NCI-H2107 treated with DMSO at 0.1 percent for 48 hours (cell line): ENCODE results near the gene PHGDH.
"Not testable (repeated sequence)": the region's sequence is repeated elsewhere in the genome, so short reads cannot be mapped to it uniquely, and the experiment has no call there.

Source experiments
- DNase-seq: peaks from one replicate; lab custom pipeline; 2025; ENCODE audit not compliant: unreplicated experiment; lab: John Stamatoyannopoulos, UW

Gene PHGDH

DNA sequence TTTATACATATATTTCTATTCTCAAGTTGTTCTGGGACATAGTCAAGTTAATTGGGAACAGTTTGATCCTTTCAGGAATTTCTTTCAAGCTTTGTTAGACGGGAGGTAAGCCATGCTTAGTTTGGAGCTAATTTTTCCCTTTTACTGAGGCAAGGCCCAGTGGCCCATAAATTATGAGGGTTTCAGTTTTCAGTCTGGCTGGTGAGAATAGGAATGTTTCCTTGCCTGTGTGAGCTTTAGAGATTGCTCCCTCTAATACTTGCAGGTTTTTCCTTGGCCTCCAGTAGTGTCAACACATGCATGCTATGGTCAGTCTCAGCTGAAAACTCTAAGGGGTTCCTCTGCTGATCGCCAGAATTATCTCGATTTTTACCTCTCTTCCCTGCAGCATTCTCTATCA is 14.1 kb upstream of the PHGDH start:
- no peak for DNase-seq

DNA sequence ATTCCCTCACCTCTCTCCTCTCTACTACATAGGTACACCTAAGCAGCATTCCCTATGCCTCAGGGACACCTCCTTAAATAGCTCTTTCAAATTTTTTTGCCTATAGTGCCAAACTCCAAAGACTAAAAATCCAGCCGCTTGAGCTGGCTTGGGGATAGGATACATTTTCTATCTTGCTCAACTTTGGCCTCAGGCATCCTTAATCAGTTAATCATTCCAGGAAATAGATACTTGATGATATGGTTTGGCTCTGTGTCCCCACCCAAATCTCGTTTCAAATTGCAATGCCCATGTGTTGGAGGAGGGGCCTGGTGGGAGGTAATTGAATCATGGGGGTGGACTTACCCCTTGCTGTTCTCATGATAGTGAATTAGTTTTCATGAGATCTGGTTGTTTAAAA is 11.4 kb upstream of the PHGDH start:
- no peak for DNase-seq

DNA sequence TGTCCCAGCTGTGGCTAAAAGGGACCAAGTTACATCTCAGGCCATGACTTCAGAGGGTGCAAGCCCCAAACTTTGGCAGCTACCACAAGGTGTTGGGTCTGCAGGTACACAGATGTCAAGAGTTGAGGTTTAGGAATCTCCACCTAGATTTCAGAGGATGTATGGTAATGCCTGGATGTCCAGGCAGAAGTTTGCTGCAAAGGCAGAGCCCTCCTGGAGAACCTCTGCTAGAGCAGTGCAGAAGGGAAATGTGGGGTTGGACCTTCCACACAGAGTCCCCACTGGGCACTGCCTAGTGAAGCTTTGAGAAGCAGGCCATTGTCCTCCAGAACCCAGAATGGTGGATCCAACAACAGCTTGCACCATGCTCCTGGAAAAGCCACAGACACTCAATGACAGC is 10.1 kb upstream of the PHGDH start:
- no peak for DNase-seq

DNA sequence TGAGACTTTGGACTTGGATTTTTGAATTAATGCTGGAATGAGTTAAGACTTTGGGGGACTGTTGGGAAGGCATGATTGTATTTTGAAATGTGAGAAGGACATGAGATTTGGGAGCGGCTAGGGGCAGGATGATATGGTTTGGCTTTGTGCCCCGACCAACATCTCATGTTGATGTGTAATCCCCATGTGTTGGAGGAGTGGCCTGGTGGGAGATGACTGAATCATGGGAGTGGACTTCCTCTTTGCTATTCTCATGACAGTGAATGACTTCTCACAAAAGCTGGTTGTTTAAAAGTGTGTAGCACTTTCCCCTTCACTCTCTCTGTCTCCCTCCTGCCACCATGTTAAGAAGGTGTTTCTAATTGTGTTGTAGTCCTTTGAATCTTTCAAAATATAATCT is 9.3 kb upstream of the PHGDH start:
- no peak for DNase-seq

DNA sequence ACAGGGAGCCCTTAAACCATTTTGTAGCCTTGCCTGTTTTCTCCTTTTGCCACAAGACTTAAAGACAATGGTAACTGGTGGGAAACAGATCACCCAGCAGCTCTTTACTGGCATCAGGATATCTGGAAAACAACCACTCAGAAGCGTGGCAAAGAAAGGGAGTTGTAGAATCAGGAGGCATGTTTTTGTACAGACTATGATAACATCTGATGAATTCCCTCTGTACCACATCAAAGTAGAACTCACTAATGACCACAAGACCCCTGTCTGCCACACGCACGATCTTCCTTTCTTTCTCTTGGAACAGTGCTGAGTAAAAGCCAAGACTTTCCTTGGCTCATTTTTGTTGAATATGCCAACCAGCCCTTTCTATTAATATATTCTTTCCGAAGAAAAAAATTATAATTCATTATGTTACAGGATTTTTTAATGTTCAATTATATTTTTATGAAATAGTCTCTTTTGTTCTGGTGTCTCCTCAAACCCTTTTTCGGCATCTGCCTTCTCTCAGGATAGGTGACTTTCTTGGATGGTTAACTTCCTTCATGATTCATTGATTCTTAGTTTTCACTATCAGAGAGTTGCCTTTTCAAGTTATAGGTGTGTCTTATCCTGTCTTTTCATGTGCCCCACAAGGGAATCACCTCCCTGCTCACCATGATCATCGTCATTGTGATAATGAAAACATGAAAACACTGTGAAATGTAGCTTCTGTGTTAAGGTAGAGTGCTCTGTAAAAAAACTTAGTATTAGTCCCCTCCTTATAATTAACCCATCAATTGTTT is 7.9 kb upstream of the PHGDH start:
- DNase-seq: no peak

DNA sequence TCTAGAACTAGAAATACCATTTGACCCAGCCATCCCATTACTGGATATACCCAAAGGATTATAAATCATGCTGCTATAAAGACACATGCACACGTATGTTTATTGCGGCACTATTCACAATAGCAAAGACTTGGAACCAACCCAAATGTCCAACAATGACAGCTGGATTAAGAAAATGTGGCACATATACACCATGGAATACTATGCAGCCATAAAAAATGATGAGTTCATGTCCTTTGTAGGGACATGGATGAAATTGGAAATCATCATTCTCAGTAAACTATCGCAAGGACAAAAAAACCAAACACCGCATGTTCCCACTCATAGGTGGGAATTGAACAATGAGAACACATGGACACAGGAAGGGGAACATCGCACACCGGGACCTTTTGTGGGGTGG is 5.1 kb upstream of the PHGDH start:
- DNase-seq: not testable (repeated sequence)

DNA sequence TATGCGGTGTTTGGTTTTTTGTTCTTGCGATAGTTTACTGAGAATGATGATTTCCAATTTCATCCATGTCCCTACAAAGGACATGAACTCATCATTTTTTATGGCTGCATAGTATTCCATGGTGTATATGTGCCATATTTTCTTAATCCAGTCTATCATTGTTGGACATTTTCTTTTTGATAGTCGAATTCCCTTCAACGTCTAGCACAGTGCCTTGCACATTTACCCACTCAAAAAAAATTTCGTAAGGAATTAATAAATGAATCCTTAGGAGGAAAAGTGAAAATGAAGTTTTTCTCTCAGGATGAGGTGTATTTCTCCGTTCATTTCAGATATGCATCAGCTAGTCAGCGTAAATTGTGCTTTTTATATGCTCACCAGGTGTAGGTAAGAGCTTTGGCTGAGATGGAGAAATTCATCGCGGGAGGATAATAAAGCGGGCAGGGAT is 354 bp upstream of the PHGDH start:
- DNase-seq: not testable (repeated sequence)

DNA sequence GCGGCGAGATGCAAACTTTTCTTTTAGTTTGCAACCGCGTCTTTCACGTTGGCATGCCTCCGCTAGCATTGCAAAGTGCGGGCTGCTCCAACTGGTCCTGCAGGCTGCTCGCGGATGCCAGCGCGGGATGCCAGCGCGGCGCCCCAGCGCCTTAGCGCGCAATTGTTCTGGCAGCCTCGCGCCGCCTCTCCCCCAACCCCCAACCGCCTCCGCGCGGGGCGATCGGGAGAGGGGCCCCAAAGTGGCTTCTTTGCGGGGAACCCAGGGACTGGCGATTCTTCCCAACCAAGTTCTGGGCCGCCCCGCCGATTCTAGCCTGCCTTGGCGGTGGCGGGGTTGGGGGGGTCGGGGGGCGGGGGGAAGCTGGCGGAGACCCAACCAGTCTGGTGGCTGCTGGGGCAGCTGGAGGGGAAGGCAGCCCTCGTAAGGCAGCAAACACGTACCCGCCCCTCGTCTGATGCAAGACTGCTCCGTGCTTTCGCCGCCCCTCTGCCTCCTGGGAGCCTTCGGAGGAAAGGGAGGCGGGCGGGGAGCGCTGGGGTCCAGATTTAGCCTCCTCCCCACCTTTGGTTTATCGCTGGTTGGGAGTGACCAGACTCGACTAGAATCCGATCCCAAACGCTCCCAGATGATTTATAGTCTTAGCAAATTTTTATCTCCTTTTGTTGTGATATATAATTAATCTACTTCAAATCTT is 756 bp downstream of the PHGDH start:
- peak; percentile 72 for DNase-seq

DNA sequence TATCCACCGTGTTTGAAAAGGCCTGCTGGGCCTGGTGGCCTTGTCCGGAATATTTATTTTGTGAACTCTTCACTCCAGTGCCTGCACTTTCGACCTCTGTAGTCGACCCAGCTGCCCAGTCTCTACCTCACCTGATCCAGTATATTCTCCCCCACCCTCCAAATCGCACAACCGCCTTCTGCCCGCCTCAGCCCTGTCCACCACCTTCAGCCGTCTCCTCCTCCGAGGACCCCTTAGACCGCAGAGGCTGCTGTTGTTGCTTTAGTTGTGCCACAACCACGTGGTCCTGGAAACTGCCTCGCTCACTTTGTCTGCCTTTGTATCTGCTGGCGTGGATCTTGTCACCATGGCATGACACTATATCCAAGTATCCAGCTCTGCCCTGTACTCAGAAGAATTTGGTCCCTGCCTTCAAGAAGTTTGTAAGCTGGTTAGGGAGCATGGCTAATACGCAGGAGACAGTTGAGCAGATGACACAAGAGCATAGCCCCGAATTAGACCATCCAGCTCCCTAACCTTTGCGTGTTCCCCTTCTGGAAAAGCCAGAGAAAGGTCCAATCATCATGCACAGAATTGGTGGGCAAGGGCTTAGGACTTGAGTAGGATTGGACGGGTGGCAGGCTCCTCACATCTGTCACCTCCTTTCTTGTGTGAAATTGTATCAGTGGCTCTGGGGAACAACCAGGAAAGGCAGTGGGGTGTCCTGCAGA is 1.5 kb downstream of the PHGDH start:
- DNase-seq: peak; percentile 40

DNA sequence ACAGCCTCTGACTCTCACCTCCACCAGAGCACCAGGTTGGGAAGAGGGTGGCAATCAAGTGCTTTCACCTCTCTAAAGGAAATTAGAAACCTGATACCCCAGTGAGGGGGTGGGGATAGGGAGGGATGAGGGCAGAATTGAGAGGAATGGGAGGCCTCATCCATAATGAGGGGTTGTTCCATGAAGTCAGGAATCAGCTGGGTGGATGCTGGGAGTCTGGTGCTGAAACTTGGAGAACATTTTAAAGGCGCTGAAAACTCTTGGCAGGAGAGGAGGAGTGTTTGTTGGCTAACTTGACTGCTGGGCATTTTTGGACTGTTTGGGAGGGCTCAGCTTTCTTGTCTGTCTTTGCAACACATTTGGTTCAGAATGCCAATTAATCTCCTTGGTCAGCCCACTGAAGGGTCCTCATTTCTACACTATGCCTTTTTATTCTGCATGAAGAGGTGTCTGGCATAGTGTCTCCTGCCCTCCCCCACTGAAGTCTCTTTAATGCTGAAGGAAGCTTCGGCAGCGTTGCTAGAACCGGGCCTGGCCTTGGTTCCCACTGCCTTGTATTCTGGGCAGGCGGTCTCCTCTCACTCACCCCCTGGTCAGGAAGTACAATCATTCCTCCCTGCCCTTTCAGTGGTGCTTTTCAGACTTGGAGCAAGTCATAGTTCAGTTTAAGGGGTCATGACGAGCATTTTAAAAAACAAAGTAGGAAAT is 2.2 kb downstream of the PHGDH start:
- DNase-seq: peak; percentile 49

DNA sequence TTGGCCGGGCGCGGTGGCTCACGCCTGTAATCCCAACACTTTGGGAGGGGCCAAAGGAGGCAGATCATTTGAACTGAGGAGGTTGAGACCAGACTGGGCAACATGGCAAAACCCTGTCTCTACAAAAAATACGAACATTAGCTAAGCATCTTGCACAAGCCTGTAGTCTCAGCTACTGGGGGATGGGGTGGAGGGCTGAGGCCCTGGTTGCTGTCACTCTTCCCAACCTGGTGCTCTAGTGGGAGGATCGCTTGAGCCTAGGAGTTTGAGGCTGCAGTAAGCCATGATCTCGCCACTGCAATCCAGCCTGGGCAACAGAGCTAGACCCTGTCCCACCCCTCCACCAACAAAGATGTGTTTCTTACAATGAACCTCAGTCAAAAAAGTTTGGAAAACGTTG is 2.8 kb downstream of the PHGDH start:
- DNase-seq: no peak

DNA sequence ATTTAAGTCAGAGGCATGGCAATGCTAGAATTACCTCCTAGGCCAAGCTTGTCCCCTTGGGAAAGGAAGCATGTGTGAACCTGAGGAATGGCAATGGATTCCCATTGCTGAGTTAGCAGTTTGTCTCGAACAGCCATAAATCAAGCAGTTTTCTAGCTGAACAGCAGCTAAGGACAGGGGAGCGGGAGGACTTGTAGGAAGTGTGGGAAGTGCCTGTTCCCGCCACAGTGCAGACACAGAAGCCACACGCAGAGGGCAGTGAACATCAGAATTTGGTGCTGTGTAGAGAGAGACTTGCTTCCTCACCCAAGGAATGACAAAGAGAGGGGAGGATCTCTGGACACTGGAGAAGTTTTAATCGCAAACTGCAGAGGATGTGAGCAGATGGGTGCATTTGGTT is 3.8 kb downstream of the PHGDH start:
- DNase-seq: no peak

DNA sequence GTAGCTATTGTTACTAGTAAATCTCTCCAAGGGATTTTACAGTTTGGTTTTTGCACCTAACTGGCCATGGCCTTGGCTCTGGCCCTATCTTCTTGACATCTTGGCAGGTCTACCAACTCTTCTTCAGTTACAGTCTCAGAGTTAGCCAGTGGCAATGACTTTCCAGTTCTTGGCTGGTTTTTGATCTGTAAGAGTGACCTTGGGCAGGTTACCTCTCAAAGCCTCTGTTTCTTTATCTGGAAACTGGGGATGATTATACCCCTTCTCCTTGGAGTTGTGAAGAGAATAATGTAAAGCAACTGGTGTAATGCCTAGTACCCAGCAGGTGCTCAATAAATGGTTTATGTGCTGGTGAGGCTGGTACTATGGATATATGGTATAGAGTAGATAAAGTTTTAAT is 6.7 kb downstream of the PHGDH start:
- no peak for DNase-seq

DNA sequence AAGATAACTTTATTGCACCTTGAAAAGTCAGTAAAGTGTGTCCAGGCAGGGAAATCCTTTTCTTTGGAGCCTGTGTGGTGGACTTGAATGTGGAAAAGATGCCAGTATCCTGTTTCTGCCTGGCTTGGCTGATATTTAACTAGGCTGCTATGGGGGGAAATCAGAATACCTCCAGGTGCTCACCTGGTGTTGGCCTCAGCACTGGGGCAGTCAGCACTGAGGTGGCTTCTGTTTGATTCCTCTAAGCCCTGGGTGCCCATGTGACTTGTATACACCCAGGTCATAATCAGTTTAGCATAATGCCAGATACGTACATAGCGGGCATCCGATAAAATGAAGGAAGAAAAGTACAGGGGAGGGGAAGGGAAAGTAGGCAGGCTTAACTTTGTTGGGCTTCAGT is 7.2 kb downstream of the PHGDH start:
- DNase-seq: no peak

DNA sequence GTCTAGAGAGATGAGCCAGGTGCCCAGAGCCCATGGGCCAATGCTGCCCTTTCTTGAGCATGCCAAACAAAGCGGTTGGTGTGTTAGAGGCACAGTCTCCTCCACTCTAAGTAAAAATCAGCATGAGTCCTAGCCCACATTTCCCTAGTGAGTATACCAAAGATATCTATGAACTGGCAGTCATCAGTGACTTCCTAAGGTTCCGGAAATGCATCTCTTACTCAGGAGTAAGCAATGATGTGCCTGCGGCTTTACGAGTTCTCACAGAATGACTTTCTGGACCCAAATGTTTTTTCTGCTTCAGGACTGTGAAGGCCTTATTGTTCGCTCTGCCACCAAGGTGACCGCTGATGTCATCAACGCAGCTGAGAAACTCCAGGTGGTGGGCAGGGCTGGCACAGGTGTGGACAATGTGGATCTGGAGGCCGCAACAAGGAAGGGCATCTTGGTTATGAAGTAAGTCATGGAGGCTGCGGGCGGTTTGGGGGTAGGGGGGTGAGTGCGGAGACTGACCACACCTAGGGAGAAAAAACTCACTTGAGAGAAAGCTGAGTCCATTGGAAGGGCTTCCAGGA is 9.2 kb downstream of the PHGDH start:
- no peak for DNase-seq

DNA sequence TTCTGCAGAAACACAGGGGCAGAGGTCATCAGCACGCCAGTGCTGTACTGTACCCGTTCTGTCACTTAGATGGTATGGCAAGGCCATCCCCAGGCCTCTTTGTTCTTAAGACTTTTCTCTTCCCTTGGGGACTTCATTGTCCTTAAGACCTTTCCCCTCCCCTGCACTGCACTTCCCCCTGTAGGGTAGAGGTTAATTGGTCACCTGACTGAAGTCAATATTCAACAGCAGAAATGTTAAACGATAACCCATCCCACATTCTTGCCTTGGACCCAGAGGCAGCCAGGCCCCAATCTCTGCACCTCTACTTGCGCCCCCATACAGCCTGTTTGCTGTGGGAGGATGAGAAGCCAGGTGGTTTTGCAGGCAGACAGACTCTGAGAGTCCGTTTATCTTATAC is 10.2 kb downstream of the PHGDH start:
- DNase-seq: no peak

DNA sequence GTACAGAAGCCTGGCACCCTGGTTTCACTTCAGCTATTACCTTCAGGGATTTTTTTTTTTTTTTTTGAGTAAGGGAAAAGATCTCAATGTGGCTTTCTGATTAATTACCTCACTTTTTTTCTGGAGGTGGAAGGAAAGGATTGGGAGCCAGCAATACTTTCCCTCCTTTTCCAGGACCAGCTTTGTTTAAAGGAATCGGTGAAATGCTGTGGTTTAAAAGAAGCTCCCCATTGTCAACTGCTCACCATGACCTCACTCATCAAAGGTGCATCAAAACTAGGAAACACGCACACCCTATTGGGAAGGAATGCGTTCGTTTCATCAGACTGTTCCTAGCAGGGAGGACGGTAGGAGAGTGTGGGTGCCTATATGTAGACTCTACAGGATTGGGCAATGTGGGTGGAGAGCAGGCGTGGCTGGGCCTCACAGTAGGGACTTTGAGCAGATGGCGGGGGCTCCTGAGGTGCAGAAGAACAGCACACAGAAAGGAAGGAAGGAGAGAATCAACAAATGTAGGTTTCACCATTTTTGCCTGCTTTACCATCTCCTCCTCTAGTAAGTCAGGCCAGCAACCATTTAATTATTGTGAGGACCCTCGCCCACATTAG is 13.0 kb downstream of the PHGDH start:
- no peak for DNase-seq

DNA sequence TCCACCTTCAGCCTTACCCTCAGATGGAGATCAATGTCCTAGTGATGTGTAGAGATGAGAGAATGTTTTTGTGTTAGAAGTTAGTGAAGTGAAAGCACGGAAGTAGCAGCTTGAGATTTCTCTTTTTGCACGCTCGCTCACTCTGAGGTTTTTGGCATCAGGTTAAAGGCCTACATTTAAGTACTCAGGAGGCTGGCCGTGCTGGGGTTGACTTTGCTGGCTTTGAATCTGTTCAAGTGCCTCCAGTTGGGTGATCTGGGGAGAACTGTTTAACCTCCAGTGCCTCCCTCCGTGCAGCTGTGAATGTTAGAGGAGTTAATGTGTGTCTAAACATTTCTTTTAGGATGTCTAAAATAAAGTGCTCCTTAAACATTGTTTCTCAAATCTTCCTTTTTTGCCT is 13.9 kb downstream of the PHGDH start:
- no peak for DNase-seq

DNA sequence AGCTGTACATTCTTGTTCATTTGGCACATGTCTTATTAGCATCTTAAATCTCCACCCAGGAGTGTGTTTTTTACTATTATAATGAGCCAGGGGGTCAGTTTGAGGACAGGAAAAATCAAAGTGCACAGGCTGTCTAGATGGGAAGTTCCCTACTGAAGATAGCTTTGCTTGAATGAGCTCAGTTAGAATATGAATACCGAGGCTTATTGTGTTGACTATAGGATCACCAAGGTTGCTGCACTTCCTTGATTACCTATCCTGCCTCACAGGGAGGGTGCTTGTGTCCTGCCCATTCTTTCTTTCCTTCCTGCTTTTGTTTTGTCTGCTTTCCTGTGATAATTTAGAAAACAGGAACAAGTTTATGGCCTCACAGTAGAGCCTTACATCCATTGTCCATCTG is 16.3 kb downstream of the PHGDH start:
- no peak for DNase-seq

DNA sequence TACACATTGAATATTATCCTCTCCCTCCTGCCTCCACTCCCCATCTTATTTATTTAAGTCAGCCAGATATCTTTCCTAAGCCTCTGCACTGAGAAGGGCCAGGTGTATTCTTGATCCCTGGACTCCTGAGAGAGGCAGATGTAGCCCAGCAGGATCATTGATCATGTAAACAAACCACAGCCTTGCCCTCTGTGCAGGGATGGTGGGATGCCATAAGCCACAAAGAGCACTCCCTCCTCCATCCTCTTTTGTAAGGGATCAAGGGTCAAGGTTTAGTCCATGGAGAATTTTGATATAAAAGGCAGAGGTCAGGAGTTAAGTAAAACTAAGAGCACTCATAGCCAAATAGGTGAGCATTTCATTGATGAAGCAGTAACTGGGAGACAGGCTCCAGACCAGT is 17.3 kb downstream of the PHGDH start:
- DNase-seq: no peak

DNA sequence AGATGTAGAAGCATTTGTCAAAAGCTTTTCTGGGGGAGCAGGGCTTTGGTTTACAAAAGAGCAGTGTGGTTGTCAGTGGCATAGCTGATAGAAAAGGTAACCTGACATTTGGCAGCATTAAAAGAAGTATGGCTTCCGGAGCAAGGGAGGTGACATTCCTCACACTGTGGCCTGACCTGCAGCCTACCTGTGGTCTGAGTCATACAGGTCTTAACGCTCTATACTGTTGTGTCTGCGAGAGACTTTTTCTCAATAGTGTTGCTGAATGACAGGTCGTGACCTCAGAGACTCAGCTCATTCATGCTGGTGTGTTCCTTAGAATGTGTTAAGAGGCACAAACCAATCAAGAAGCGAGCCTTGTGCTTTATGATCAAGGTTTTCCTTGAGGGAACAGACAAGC is 19.3 kb downstream of the PHGDH start:
- no peak for DNase-seq
